Stimulated activated CD4-positive, alpha-beta T cell treated with anti-CD3 and anti-CD28 coated beads, Interleukin-1b, Interleukin-23, amount 100 ng/mL, for 4 hours (primary cell): ENCODE results near the gene LRRC75A.

Source experiments
- DNase-seq, 2 donors: peaks; one replicate each; pipeline ENCODE4 v3.0.0-alpha.2; 2020; ENCODE audit warnings: low read depth in 2 of 2

LRRC75A gene

DNA sequence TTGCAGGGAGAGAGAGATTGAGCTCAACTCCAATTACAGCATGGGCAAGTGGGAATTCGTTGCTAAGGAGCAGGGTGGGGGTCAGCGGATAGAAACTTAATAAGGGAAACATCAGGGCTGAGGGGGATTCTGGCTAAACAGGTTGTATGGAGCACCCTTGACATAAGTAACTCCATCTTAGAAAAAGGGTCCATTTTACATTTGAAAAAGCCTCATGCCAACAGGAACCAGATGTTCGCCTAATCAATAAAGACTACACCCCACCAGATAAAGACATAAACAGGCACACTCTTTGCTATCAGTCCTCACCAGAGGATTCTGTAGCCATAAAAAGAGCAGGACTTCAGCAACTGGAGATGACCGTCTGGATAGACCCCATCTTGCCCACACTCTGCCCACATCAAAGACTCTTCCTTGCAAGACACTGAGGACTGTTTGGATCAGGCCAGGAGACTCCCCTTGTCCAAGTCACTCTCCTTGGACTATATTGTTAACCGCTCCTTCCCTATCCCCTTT lies 1.6 kb upstream of the LRRC75A start:
- no peak for DNase-seq

DNA sequence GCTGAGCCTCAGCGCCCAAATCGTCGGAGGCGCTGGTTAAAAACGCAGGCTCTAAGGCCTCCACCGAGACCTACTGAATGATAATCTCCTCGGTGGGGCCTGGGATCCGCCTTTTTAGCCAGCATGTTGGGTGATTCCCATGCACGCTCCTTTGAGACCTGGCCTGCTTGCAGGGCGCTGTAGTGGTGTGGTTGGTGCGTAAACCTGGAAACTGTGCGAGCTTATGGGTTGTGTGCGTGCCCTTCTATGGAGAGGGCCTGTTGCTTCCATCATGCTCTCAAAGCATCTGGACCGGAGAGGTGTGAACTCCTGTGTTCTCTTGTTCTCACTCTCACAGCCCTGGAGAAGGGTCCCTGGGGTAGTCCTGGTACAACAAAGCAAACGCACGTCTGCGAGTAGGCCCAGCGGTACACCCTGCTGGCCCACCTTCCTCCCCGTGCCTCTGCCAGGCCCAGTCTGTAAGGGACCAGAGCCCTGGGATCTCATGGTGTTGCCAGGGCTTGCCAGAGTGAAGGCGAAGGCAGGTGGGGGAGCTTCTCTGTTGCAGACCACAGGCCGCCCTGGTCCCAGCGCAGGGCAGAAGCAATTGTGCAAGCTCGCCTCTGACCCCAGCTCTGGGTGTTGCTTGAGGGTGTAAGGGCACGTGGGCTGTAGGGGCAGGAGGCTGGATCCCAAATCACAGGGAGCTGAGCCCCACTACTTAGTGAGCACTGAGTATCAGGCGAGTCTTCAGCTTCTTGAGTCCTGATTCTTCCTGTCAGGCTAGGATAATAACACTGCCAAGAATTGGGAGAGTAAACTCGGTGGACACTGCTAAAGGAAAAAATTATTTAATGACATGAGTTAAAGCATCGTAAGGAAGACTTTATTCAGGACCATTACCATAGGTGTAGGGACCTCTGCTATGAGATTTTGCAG lies 879 bp upstream of the LRRC75A start:
- no peak for DNase-seq

DNA sequence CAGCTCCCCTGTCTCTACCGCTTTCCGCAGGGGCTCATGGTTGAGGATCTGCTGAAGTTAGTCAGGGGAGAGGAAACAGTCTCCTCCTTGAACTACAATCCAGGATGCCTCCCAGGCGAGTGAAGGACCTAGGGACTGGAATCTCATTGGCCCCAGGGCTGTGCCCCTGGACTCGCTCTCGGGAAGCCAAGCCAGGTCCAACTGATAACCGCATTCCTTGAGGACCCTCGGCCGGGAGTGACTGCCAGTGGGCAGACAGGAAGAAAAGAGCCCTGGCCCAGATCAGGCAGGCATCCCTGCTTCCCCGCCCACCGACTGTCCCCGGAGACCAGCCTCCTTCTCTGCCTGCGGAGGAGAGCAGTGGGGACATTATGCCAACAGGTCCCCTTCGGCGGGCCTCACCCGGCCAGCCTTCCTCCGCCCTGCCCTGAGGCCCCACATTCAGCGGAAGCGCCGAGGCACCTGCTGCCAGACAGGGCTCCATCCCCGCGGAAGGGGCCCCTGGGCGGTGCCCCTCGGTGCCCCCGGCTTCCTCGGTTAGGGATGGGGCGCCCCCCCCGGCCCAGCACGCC lies 776 bp downstream of the LRRC75A start:
- peak in 1 of 2 donors; percentile 7 for DNase-seq

DNA sequence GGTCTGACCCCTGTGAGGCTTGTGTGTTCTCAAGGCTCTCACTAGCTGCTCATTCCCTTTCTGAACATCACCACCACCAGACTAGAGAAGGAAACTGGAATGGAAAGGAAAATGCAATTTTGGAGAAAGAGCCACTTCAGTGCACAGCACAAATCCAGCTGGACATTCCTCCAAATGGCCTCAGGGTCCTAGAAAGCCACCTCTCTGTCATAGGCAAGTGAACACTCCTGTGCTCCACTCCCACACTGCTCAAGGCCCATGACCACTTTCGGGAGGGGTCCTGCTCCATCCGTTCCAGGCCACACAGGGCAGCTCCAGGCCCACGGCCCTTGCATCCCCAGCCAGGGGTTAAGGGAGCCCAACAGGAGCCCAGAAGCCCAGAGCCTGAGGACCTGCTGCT lies 2.6 kb downstream of the LRRC75A start:
- no peak for DNase-seq

DNA sequence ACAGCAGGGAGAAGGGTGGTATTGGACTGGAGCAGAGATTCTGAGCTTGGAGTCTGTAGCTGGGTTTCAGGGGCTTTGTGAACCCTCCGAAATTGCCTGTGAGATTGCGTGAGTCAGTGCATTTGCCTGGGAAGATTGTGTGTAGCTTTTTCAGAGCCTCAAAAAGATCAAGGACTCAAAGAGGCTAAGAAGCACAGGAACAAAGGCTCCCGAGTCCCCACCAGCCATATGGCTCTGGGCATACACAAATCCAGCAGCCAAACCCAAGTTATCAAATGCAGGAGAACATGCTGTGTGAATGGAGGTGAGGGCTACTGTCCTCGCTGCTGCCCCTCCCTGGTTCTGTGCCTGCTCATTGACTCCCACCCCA lies 3.0 kb downstream of the LRRC75A start:
- DNase-seq: no peak

DNA sequence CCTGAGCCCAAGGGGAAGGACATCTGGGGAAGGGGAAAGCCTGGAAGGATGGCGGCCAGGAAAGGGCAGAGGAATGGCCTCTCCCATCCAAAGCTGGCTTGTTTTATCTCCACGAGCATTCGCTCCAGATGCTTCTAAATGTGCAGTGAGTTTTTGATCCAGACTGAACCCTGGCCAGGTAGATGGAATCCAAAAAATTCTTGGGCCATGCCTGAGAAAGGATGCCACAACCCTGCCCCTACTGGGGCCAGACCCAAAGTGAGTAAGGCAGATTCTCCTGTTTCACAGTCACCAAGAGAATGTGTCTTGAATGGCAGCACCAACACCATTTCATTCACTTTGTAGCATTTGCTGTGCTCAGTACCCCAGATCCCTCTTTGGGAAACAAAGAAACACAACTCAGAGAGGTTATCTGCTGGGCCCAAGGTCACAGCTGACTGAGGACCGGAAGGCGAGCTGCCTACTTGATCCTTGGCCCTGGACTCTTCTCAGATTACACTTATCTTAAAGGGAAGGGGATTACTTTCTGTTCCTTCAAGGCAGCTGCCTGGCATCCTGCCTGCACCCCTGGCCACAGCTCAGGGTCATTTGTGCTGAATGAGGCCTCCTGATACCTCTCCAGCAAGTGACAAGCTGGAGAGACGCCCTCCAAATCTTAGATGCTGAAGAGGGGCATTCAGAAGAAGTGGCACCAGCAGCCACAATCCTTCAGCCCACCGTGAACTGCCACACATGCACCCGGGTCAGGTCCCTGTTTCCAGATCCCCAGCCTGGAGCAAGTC lies 3.6 kb downstream of the LRRC75A start:
- no peak for DNase-seq

DNA sequence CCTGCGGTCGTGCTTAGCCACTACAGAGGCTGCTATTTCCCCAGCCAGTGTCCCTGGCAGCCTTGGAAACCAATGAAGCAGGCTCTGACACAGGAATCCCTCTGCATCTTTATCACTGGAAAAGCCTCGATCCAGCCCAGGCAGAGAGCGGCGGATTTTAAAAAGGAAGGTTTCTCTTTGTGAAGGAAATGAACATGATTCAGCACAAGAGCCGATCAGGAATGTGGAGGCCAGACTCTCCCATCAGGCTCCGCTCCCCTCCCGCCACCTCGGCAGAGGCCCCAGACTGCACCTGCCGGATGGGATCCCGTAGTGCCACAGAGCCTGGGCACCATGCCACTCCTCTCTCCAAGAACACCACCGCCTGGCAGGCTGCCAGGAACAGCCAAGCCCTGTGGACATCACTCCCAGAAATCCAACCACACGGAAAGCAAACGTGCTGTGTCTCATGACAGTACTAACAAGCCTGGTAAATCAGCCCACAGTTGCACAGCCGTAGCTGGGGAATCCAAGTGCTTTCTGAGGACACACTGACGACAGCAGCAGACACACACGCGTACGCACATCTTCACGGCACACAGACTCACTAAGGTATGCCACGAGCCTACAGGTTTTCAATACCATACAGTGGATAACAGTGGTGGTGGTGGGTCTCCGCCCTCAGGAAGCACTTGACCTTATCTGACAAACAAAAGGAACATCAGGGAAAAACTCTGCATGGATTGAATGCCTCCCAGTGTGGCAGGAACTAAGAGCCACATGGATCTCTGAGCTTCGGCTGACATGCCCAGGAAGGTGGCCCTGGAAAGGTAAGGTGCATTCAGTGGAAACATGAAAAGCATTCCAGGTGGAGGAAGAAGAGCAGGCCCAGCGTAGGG lies 5.4 kb downstream of the LRRC75A start:
- DNase-seq: no peak

DNA sequence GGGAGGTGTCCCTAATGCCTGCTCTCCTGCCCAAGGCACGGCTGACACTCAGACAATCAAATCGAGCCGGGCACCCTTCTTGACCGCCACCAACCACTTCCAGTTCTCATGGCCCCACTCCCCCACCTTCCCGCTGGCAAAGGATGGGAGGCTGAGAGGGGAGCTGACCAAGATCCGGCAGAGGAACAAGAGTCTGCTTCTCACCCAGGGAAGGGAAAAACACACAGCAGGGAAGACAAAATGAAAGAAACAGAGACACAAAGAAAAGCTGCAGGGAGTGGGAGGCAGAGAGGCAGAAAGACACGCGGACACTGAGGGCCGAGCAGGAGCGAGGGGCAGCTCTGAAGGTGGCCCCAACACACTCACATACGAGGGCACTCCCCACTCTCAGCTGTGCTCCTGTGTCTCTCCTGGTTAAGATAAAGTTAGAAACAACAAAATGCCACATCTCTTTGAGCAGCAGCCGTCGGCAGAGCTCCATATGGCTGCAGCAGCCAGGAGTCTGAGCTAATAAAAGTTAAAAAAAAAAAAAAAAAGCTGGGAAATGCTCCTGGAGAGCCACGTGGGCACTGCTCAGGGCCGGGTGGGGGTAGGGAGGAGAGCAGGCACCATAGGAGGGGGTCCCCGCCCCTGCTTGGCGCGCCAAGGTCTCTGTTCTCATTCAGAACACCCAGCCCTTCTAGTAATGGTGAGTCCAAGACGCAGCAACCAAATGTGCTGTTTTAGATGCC lies 7.4 kb downstream of the LRRC75A start:
- no peak for DNase-seq

DNA sequence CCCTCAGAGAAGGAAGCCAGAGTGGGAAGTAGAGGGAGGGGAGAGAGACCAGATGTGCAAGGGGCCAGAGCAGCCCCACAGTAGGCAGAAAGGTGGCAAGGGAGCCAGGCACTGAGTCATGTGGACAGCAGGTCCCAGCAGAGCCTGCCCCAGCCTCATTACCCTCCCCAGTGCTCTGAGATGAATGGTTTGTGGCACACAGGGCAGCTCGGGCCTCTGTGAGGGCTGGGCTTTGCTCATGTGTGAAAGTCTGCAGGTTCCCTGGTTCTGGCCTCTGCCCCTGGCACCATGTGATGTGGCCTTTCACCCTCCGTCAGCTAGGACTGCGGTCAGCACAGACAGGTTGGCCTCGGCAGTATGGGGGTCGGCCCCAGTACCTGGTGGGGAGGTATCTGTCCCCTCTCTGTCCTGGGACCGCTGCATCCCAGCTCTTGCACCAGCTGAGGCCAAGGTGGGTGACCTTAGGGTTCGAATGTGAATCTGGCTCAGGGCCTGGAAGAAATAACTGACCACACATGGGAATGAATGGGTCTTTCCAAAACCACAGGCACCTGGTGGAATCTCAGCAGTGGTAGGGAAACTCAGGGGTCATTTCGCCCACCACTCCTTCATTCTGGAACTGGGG lies 8.9 kb downstream of the LRRC75A start:
- no peak for DNase-seq

DNA sequence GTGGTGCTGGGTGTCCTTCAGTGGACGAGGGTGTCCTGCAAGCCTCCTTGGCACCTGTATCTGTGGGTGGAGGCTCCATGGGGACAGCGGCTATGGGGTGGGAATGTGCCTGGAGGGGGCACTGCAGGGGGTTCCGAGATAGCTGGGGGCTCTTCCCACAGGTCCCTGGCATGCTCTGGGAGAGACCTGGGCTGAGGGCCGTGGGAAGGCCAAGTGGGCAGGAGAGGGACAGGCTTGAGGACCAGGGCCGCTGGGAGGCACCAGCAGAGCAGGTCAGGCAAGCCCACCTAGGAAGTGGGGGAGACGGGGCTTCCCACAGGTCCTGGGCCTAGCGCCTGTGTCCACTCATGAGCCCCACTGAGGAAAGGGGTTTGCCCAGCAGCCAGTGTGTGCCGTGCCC lies 9.7 kb downstream of the LRRC75A start:
- DNase-seq: no peak

DNA sequence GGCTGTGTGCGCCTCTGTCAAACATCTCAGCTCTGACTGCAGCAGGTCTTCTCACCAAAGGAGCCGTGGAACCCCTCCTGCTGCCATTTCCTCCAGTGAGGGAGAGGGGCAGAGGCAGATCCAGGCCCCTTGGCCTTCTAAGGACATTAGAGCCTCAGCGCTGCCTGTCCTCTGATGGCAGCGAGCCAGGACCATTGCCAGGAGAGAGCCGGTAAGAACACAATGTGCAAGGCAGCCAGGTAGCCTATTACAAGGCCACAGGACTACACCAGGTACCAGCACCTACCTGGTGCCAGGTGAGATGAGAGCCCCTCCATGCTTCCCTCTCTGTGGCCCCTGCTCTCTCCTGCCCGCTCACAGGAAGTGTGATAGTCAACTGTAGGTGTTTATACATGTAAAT lies 11.0 kb downstream of the LRRC75A start:
- no peak for DNase-seq

DNA sequence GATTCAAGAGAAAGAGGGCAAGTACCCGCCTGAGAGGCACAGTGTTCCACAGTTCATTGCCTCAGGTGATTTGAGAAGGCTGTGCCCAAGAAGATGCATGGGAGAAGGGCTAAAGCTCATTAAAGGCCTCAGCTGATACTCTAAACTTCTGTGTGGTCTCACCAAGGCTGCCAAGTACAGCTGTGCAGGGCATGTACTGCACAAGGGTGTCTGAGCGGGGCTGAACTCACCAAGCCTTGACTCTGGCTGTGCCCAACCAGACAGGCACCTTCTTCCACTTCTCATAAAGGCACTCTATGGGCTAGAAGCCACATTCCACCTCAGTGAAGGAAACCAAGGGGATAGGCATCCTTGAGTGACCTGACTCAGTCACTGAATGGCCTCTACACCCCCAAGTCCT lies 12.7 kb downstream of the LRRC75A start:
- DNase-seq: no peak

DNA sequence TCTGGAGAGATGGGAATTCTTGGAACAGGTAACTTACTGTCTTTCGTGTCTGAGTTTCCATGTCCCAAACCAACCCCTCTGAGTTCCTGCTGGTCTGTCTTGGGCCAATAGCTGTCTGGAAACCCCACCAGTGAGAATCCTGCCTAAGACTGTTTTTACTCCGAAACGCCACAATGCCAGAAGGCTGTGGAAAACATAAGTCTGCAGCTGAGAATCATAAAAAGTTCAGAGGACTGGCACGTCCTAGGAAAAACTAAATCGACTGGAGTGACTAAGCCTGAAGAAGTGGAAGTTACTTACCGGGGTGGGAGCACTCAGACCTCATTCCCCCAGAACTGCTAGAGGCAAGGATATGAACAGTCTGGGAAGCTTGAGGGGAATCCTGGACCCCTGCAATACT lies 13.3 kb downstream of the LRRC75A start:
- DNase-seq: no peak

DNA sequence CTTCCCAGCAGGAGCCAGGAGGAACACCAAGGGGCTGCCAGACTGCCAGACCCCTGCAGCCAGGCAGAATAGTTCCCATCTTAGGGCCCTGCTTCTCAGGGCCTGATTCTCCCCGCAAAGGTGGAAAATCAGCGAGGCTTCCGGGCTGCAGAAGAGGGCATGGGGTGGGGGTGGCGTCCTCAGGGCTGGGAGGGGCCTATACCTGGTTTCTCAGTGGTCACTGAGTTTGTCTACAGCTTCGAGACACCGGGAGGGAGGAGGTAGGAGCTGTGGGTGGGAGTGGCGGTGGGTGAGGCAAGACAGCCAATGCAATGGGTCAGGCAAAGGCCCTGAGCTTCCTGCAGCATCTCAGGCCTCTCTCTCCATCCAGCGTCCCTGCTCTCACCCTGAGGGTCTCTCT lies 14.3 kb downstream of the LRRC75A start:
- no peak for DNase-seq

DNA sequence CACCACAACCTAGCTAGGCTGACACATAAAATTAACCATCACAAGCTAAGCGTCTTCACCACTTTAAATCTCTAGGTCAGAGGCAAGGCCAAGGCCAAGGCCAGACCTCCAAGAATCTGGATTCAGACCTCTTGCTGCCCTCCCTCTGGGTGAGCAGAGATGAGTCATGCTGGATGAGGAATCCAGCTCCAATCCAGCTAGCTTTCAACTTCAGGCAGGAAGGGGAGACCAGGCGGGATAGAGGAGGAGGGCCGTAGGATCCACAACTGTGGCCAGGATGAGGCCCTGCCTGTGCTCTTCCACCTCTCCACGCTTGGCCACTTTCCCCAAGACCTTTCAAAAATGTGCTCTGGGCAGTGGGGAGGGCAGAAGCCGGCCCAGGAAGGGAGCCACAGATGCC lies 14.7 kb downstream of the LRRC75A start:
- no peak for DNase-seq

DNA sequence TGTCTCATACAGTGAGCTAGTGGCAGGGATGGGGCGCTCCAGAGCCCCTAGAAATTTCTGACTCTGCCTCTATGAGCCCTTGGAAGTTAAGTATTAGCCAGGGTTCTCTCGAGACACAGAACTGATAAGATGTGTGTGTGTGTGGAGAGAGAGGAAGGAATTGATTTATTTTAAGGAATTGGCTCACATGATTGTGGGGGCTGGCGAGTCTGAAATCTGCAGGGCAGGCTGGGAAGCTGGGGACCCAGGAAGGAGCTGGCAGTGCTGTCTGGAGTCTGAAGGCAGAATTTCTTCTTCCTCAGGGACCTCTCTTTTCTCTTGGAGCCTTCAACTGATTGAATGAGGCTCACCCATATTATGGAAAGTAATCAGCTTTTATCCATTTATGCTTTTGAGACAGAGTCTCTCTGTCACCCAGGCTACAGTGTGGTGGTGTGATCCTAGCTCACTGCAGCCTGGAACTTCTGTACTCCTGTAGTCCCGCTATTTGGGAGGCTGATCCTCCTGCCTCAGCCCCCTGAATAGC lies 16.8 kb downstream of the LRRC75A start:
- no peak for DNase-seq

DNA sequence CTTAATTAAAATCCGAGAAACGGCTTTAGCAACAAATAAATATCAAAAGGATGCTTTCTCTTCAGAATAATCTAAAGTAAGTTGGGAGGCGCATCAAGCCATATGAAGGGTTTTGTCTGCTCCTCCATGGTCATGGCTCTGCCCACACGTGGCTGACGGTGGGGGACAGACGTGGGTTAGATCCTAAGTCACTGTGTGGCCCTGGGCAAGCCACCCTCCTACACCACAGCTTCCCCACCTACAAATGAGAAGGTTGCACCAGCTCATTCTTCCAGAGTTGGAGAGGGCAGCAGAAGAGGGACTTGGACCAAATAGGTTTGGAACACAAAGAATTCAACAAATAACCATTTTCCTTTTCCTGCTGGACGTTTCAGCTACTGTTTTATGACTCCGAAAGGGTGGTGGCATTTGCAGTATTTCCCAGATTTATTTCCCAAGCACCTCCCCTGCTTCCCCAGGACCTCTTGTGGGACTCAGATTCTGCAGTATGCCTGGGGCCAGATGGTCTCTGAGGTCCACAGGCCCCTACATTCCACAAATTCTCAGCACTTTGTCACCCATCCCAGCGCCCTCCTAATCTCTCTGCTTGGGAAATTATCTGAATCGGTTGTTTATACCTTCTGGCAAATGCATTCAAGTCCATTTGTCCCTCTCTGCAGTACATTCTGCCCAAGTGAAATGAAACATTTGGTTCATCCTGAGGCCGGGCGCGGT lies 17.8 kb downstream of the LRRC75A start:
- DNase-seq: no peak

DNA sequence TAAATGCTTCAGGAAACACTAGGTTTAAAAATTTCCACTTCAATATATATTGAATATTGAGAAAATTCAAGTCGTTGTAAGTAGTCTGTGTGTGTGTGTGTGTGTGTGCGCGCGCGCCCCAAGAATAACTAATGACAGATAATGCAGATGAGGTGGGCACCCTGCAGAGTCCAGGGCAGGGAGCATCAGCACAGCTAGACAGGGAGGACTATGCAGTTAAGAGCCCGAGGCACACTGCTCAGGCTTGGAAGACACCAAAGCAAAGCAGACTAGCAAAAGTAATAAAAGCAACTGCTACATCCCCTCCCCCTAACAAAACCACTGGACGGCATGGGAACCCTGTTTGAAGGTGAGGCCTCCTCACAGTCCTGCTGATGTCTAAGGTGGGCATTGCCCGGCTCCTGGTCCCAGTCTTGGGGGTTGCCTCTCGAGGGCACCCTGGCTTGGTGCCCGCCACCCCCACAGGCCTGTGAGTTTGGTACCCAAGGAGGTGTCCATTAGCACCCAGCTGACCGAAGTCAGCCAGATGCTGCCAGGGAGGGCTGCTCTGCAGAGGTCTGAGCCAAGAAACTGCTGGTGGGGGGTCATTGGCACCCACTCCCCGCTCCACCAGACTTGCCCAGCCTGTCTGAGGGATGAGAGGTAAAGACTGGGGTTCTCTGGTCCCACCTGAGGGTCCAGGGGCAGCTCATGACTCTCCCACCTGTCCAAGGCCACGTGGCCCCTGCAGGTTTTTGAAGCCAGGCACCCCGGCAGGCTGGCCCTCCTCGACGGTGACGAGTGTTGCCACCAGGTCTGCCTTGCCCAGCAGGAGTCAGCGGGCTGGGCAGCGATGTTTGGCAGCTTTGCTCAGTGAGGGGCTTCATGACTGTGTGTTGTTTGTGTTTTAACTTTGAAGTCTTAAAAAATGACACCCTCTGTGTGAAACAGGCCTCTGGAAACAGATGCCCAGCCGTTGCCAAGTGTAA lies 18.7 kb downstream of the LRRC75A start:
- DNase-seq: no peak
